ENCODE measurements around the gene MAG. TPM values are rescaled to one million over a fixed set of nuclear protein-coding genes. Genes with fewer than 3 reads are reported as not detected.
A peak's percentile ranks its signal among the peaks of the same experiment; 100 is the strongest.
"Not testable (repeated sequence)": the region's sequence is repeated elsewhere in the genome, so short reads cannot be mapped to it uniquely, and the experiment has no call there.

MAG gene
- total and polyA plus RNA-seq, 2 of the 13 experiments (the other 11 are each of a cell fraction or from before 2014, with no cell fraction given), result 0.20 to 1.3 TPM

DNA sequence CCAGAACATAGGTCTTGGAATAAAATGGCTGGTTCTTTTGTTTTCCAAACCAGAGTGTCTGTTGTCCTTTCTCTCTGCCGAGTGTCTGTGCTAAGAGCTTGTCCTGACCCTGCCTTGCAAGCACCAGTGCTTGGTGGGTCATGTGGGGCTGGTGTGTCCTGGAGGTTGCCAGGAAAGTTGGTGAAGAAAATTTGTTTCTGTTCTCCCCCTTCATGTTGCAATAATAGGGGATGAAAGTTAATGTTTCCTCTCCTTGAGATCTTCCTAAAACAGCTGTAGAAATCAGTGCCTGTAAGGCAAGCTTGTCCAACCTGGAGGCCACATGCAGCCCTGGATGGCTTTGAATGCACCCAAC, 6.9 kb upstream of the MAG start:
- Histone ChIP-seq H3K27ac (ENCODE audit: extremely low read length, insufficient read depth, low read length) (peak overlapping the region; percentile 40), H4K20me1 (ENCODE audit: insufficient read depth, low read length) (no peaks in the 10 kb centered on the region), H3K27me3 (ENCODE audit: control insufficient read depth in 1 of 2, insufficient read depth in 2 of 2, low read length in 2 of 2) (peaks cover 0 to 6% of the 10 kb centered on the region in 2 experiments; a peak in 1 of 5 replicates), H3K9ac (ENCODE audit: insufficient read depth, low read depth, low read length) (no peak overlapping the region), H3K36me3 (replicated peaks in 1 of 2; ENCODE audit: control insufficient read depth in 1 of 2, insufficient read depth in 2 of 2, low read length in 2 of 2) (no peaks in the 10 kb centered on the region), H3K9me3 (ENCODE audit: low read length) (no peaks in the 10 kb centered on the region), H3K79me2 (ENCODE audit: insufficient read depth, low read length) (no peaks in the 10 kb centered on the region), H3K4me3 (replicated peaks in 1 of 3; ENCODE audit: insufficient read depth in 1 of 3, low read depth in 2 of 3, low read length in 3 of 3) (peak overlapping the region in 1 of 3 experiments; percentile 35; a peak in 1 of 6 replicates), H3K4me1 (ENCODE audit: insufficient read depth, low read length) (peaks cover 73% of the 10 kb centered on the region), H3K4me2 (ENCODE audit: low read depth, low read length) (peak overlapping the region; percentile 87; the same call in 1 of the 2 replicates), H2AFZ (ENCODE audit: low read length) (no peak overlapping the region)
- ChIA-PET POLR2A (no interaction called here), CTCF (ENCODE audit: low intra/inter-chr PET ratio, low total read pairs) (no interaction called here)
- DNase-seq (ENCODE audit: low spot score) (no peak), ATAC-seq (no peak), FAIRE-seq (no peak)
- intact Hi-C loops (cut with micrococcal nuclease; ENCODE audit: unreplicated experiment), result no loop called here
- in situ Hi-C loops (cut with HindIII; ENCODE audit: extremely low pct_ligation_motif_present, low pct_unique_long_range_greater_than_20kb), result no loop called here
- TF ChIP-seq ZKSCAN8 (CRISPR knock-in tag; IDR thresholded peaks at IDR 0.05; ENCODE audit: borderline replicate concordance), result no peak
- no peak for TF ChIP-seq ZBTB42 (CRISPR knock-in tag; IDR thresholded peaks at IDR 0.05)
- TF ChIP-seq FOXK1 (CRISPR knock-in tag; IDR thresholded peaks at IDR 0.05; ENCODE audit: borderline replicate concordance, low read depth), result no peak
- TF ChIP-seq CEBPB (IDR thresholded peaks at IDR 0.05; ENCODE audit: borderline replicate concordance, low read depth, low read length), result 0 out of 2 replicates have a peak, but pooled peaks have one; percentile 2
- WGBS (ENCODE audit: low lambda C conversion rate), result 18% methylated on average over 1 of the region's 1 CpG
- no TSS peak for BruUV-seq (replicated peaks)

DNA sequence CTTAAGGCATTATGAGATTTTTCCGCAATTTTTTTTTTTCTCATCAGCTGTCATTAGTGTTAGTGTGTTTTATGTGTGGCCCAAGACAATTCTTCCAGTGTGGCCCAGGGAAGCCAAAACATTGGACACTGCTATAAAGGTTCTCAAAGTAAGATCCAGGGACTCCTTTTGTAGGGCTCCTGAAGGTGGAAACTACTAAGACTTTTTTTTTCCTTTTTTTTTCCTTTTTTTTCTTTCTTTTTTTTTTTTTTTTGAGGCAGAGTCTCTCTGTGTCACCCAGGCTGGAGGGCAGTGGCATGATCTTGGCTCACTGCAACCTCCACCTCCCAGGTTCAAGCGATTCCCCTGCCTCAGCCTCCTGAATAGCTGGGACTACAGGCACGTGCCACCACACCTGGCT, 6.5 kb upstream of the MAG start:
- BruUV-seq (replicated peaks); H3K4me2 ChIP-seq (ENCODE audit: low read depth, low read length); H3K36me3 ChIP-seq (replicated peaks in 1 of 2; ENCODE audit: control insufficient read depth in 1 of 2, insufficient read depth in 2 of 2, low read length in 2 of 2); POLR2A ChIA-PET; H3K9ac ChIP-seq (ENCODE audit: insufficient read depth, low read depth, low read length); DNase-seq (ENCODE audit: low spot score); intact Hi-C loops (cut with micrococcal nuclease; ENCODE audit: unreplicated experiment); ATAC-seq; CTCF ChIA-PET (ENCODE audit: low intra/inter-chr PET ratio, low total read pairs); FAIRE-seq; H3K9me3 ChIP-seq (ENCODE audit: low read length); H4K20me1 ChIP-seq (ENCODE audit: insufficient read depth, low read length); H3K4me3 ChIP-seq (replicated peaks in 1 of 3; ENCODE audit: insufficient read depth in 1 of 3, low read depth in 2 of 3, low read length in 3 of 3); in situ Hi-C loops (cut with HindIII; ENCODE audit: extremely low pct_ligation_motif_present, low pct_unique_long_range_greater_than_20kb); H2AFZ ChIP-seq (ENCODE audit: low read length); H3K79me2 ChIP-seq (ENCODE audit: insufficient read depth, low read length); H3K27me3 ChIP-seq (ENCODE audit: control insufficient read depth in 1 of 2, insufficient read depth in 2 of 2, low read length in 2 of 2): not testable (repeated sequence)
- Histone ChIP-seq H3K27ac (ENCODE audit: extremely low read length, insufficient read depth, low read length) (peak overlapping the region; percentile 40), H3K4me1 (ENCODE audit: insufficient read depth, low read length) (peaks cover 73% of the 10 kb centered on the region)
- 73% methylated on average over 3 of the region's 3 CpGs for WGBS (ENCODE audit: low lambda C conversion rate)
